ENCODE results near the gene NOXO1. TPM values are rescaled to one million over a fixed set of nuclear protein-coding genes. Genes with fewer than 3 reads are reported as not detected.
A peak's percentile ranks its signal among the peaks of the same experiment; 100 is the strongest.

Gene NOXO1
- total RNA-seq, 2 experiments from 2014 or later: 0.35 TPM; not detected in 1

DNA sequence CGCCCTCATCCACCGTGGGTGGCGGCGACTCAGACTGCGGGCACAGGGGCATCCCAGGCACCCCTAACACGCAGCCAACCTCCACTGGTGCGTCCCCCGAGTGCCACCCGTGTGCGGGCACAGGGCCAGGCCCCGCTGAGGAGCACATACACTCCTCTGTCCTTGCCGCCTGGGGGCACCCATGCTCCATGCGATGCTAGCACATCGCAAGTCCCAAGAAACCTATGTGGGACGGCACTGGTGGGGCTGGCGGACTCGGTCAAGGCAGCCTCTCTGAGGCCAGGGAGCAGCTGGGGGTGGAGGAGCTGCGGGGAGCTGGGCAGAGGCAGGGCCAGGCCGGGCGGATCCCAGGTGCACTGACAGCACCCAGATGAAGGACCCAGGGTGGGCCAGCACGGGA, 24.4 kb upstream of the NOXO1 start:
- H3K4me1 Mint-ChIP-seq: peaks cover 26% of the 10 kb centered on the region
- no peak for DNase-seq
- no peaks in the 10 kb centered on the region for H3K9me3 Mint-ChIP-seq
- peaks cover 43% of the 10 kb centered on the region for H3K36me3 Mint-ChIP-seq
- no peak overlapping the region for H3K4me3 Mint-ChIP-seq
- no peaks in the 10 kb centered on the region for H3K27me3 Mint-ChIP-seq
- H3K27ac Mint-ChIP-seq: no peak overlapping the region

GRCh38 chr16:2004795-2005517, 23.7 kb upstream of the NOXO1 start:
- H3K4me3 Mint-ChIP-seq: no peak overlapping the region
- H3K4me1 Mint-ChIP-seq: peaks cover 23% of the 10 kb centered on the region
- no peaks in the 10 kb centered on the region for H3K9me3 Mint-ChIP-seq
- peaks cover 38% of the 10 kb centered on the region for H3K36me3 Mint-ChIP-seq
- no peaks in the 10 kb centered on the region for H3K27me3 Mint-ChIP-seq
- peak overlapping the region; percentile 45 for H3K27ac Mint-ChIP-seq
- no peak for DNase-seq

DNA sequence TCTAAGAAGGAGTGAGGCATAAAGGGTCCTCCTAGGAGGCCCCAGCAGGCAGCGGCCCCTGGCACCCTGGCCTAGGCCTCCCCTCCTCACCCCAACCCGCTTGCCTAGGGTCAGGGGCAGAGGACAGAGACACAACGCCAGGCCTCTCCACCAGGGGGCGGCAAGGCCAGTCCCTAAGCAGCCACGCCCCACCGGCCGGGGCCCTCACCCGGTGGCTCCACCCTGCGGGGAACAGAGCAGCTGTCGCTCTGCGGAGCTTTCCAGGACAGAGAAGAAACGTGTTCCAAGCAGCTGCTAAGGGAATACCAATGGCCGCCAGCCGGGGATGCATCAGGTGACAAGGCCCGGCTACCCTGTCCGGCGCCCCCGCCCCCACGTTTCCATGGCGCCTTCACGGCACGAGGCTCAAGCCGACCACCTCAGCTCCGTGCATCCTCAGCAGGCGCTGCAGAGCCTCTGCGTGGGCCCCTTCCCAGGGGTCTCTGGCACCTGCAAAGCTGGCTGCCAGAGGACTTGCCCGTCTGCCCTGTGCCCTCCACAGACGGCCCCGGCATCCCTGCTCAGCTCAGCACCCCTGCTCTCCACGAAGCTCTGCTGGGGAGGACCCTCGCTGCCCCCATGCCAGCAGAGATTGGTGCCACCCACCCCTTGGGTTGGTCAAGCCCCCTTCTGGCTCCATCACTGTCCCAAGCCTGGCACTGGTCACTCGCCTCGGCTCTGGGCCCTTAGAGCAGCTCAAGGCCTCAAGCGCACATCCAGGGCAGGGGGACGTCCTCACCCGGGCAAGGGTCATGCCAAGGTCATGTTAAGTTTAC, 22.8 kb upstream of the NOXO1 start:
- Mint-ChIP-seq H3K4me1 (peaks cover 23% of the 10 kb centered on the region), H3K4me3 (no peak overlapping the region), H3K27me3 (no peaks in the 10 kb centered on the region), H3K36me3 (peaks cover 38% of the 10 kb centered on the region), H3K27ac (no peak overlapping the region), H3K9me3 (no peaks in the 10 kb centered on the region)
- DNase-seq: peak; percentile 92

DNA sequence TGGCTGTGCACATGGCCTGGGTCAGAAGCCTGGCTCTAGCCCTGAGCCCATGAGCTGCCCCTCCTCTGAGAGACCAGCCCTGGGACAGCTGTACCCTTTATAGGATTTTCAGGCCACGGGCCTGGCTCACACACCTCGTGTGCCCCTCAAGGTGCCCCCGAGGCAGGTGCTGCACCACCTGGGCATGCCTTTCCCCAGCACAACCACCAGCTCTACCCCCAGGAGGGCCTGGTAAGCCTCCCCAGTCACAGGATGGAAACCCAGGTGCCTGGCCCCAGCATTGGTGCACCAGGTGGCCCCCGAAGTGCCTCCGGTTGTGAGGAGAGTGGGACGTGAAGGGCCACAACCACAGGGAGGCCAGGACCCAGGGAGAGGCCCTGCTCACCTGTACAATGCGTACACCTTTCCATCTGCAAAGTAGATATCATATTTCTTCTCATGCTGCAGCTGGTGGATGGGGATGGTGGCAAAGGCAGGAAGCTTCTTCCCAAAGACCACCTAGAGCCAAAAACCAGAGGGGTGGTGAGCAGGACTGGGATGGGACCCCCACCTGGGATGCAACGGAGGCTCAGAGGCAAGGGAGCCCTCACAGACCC, 22.1 kb upstream of the NOXO1 start:
- no peaks in the 10 kb centered on the region for H3K9me3 Mint-ChIP-seq

GRCh38 chr16:2002406-2003230, 21.3 kb upstream of the NOXO1 start:
- Mint-ChIP-seq H3K27ac (no peak overlapping the region), H3K36me3 (peaks cover 27% of the 10 kb centered on the region), H3K4me1 (peaks cover 12% of the 10 kb centered on the region), H3K27me3 (no peaks in the 10 kb centered on the region), H3K4me3 (no peak overlapping the region), H3K9me3 (no peaks in the 10 kb centered on the region)
- DNase-seq: no peak

More for the DNA sequence above, 22.1 kb upstream of the NOXO1 start:
- Mint-ChIP-seq H3K27ac (no peak overlapping the region), H3K27me3 (no peaks in the 10 kb centered on the region), H3K4me1 (peaks cover 17% of the 10 kb centered on the region), H3K36me3 (peaks cover 33% of the 10 kb centered on the region), H3K4me3 (no peak overlapping the region)
- DNase-seq: no peak

- no peaks in the 10 kb centered on the region for H3K9me3 Mint-ChIP-seq
- H3K4me1 Mint-ChIP-seq: peaks cover 11% of the 10 kb centered on the region
- H3K27me3 Mint-ChIP-seq: no peaks in the 10 kb centered on the region
- H3K27ac Mint-ChIP-seq: no peak overlapping the region
- H3K36me3 Mint-ChIP-seq: peaks cover 25% of the 10 kb centered on the region
- DNase-seq: no peak
- H3K4me3 Mint-ChIP-seq: no peak overlapping the region
These were observed 20.4 kb upstream of the NOXO1 start for GRCh38 chr16:2001456-2002355.

DNA sequence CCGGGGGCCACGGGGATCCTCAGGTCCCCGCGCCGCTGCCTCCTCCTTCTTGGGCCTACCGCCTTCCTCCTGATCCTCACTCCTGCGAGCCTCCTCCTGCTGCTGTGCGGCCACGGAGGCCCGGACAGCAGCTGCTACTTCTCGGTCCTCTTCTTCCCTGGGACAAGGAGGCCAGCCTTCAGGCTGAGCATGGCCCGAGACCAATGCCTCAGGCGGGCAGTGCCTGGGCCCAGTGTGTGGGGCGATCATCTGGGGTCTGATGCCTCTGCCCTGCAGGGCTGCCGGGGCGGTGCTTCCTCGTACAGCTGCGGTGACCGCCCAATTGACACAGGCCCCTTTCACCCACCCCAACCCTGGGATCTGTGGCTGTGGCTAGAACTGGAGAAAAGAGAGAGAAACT, 19.8 kb upstream of the NOXO1 start:
- H3K27me3 Mint-ChIP-seq: no peaks in the 10 kb centered on the region
- H3K36me3 Mint-ChIP-seq: peaks cover 22% of the 10 kb centered on the region
- no peak overlapping the region for H3K4me3 Mint-ChIP-seq
- peaks cover 12% of the 10 kb centered on the region for H3K4me1 Mint-ChIP-seq
- no peak for DNase-seq
- no peak overlapping the region for H3K27ac Mint-ChIP-seq
- no peaks in the 10 kb centered on the region for H3K9me3 Mint-ChIP-seq

- H3K4me1 Mint-ChIP-seq: peaks cover 11% of the 10 kb centered on the region
- DNase-seq: no peak
- no peak overlapping the region for H3K27ac Mint-ChIP-seq
- H3K27me3 Mint-ChIP-seq: no peaks in the 10 kb centered on the region
- peaks cover 21% of the 10 kb centered on the region for H3K36me3 Mint-ChIP-seq
- no peaks in the 10 kb centered on the region for H3K9me3 Mint-ChIP-seq
- H3K4me3 Mint-ChIP-seq: no peak overlapping the region
These were observed 18.7 kb upstream of the NOXO1 start for GRCh38 chr16:1999866-2000514.

DNA sequence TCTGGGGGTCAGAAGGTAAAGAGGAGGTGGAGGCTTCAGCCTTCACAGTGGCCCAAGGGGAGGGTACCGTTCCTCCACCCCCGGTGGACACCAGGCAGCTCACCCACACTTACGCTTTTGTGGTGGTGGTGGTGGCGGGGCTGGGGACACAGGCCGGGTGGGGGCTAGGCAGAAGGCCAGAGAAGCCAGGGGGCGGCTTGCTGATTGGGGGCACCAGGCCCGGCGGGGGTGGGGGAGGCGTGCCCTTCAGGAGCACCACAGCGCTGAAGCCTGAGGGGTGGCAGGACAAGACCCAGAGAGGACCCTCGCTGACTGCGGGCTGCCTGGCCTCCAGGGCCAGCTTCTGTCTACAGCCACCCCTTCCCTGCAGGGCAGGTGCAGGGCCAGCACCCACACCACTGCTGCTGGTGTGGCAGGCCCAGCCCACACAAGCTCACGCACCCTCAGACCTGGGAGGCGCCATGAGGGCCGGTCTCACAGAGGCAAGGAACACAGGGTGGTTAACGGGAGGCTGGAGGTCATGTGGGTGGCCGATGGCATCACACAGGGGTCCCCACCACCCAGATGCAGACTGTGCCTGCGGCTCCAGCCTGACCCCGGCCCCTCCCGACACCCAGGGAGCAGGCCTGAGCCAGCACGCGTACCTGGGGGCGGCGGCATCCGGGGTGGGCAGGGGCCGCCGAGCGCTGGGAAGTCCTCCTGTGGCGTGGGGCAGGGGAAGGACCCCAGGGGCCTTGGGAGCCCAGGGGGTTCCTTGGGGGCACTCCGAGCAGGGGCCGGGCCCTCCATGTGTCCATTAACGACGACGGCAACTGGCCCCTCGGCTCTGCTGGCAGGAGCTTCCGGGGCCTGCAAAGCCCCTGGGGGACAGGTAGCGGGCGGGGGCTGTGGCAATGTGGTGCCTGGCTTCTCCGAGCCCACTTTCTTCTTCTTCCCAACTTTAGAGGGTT, 17.9 kb upstream of the NOXO1 start:
- Mint-ChIP-seq H3K36me3 (peaks cover 21% of the 10 kb centered on the region), H3K27me3 (no peaks in the 10 kb centered on the region)

GRCh38 chr16:1998360-1998835, 17.1 kb upstream of the NOXO1 start:
- H3K4me1 Mint-ChIP-seq: peaks cover 12% of the 10 kb centered on the region
- no peak overlapping the region for H3K4me3 Mint-ChIP-seq
- H3K36me3 Mint-ChIP-seq: peaks cover 21% of the 10 kb centered on the region
- no peak for DNase-seq
- no peaks in the 10 kb centered on the region for H3K9me3 Mint-ChIP-seq
- no peaks in the 10 kb centered on the region for H3K27me3 Mint-ChIP-seq
- H3K27ac Mint-ChIP-seq: no peak overlapping the region

More for the DNA sequence above, 17.9 kb upstream of the NOXO1 start:
- no peaks in the 10 kb centered on the region for H3K9me3 Mint-ChIP-seq
- peaks cover 9% of the 10 kb centered on the region for H3K4me1 Mint-ChIP-seq
- no peak overlapping the region for H3K27ac Mint-ChIP-seq
- H3K4me3 Mint-ChIP-seq: no peak overlapping the region
- DNase-seq: no peak

DNA sequence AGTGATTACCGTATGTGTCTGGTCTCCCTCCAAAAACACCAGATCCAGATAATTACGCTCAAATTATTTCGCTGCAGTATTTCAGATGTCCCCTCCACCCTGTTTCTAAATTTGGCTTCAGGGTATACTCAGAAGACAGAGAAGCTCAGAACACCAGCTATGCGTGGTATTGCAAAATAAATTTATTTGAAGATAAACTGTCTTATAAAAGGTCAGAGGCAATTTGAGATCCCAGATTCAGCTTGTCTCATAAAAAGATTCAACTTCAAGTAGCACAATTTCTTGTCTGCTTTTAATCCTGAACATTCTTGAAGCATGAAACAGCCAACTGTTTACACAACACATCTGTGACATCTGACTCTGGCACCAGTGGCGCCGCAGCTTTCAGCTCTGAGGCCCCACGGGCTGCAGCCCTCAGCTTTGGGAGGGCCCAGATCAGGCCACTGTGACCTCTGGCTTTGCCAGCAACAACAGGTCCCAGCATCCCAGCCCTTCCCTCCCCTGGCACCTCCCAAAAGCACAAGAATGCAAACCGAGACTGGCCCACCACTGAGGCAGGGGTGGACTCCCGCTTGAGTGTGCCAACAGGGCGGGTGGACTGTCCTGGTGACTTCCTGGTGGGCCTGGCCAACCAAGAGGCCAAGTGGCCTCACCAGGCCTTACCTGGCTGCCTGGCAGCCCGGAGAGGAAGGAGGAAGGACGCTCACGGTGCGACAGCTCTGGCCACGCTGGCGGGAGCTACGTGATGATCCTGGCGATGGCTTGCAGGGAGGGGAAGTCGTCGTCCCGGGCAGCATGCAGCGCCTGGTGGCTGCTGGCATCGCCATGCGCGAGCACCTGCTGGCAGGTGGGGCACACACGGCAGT, 16.5 kb upstream of the NOXO1 start:
- Mint-ChIP-seq H3K9me3 (no peaks in the 10 kb centered on the region), H3K4me1 (peaks cover 14% of the 10 kb centered on the region), H3K4me3 (no peak overlapping the region), H3K27ac (peak overlapping the region; percentile 12), H3K27me3 (no peaks in the 10 kb centered on the region), H3K36me3 (peaks cover 21% of the 10 kb centered on the region)
- no peak for DNase-seq

- Mint-ChIP-seq H3K27me3 (peaks cover 21% of the 10 kb centered on the region), H3K36me3 (peaks cover 13% of the 10 kb centered on the region), H3K27ac (no peak overlapping the region), H3K9me3 (no peaks in the 10 kb centered on the region), H3K4me1 (peaks cover 25% of the 10 kb centered on the region), H3K4me3 (no peak overlapping the region)
- no peak for DNase-seq
These were observed 12.5 kb upstream of the NOXO1 start for GRCh38 chr16:1993731-1994131.

All from activated naive CD8-positive, alpha-beta T cell treated with anti-CD3 and anti-CD28 coated beads for 36 hours (primary cell).